A549 (cell line): Measurements from ENCODE around the gene BCAS1. TPM values are rescaled to one million over a fixed set of nuclear protein-coding genes. Genes with fewer than 3 reads are reported as not detected.

ENCODE experiments used
- ATAC-seq, 2 experiments: fragments of 200-7000 bp in 1 of 2; fragments of >200 bp in 1 of 2; cut with Nextera tagmentation in 1 of 2; cut with Tn5 transposase in 1 of 2; 3 replicates each; pipeline versions ENCODE4 v1.8.0 to v1.9.1; 2018 to 2020; ENCODE audit warnings: mild to moderate bottlenecking in 1 of 2, moderate library complexity in 1 of 2
- CTCF ChIA-PET: fragments of 300-600 bp; sonication (Branson Sonifier 250); formaldehyde crosslinking; extraction: SDS; loops from one replicate; lab custom pipeline; 2021; ENCODE audit warnings: antibody characterized with exemption, inconsistent platforms; lab: Yijun Ruan, JAX
- POLR2A ChIA-PET: fragments of 350-600 bp; formaldehyde crosslinking; extraction: SDS; loops from one replicate; lab custom pipeline; 2021; ENCODE audit warnings: antibody characterized with exemption, inconsistent platforms; lab: Yijun Ruan, JAX
- DNase-seq, 2 experiments: peaks; one replicate each; pipeline versions ENCODE4 v3.0.0 to v3.0.0-alpha.2; 2011 to 2016; ENCODE audit warnings: low read depth in 1 of 2, low spot score in 1 of 2
- FAIRE-seq: peaks from 2 replicates; lab custom pipeline; 2011; peaks lifted over from hg19 to GRCh38; lab: Jason Lieb, UNC
- H3K27ac ChIP-seq, 2 experiments: fragments of >200 bp; sonication (Bioruptor Twin); formaldehyde crosslinking; 3 replicates each; pipeline ENCODE4 v1.5.1; 2016 to 2017
- H3K4me1 ChIP-seq: fragments of >200 bp; sonication (Bioruptor Twin); formaldehyde crosslinking; 3 replicates; pipeline ENCODE4 v1.6.1; 2016
- H3K4me2 ChIP-seq: fragments of >200 bp; sonication (Bioruptor Twin); formaldehyde crosslinking; 3 replicates; pipeline ENCODE4 v1.6.1; 2016
- H3K4me3 ChIP-seq: fragments of >200 bp; sonication (Bioruptor Twin); formaldehyde crosslinking; 3 replicates; pipeline ENCODE4 v1.5.1; 2016
- H3K9me3 ChIP-seq: fragments of >200 bp; sonication (Bioruptor Twin); formaldehyde crosslinking; 3 replicates; pipeline ENCODE4 v1.6.1; 2016
- ATOH8 ChIP-seq: fragments of 250-450 bp; sonication (Bioruptor Pico); IDR thresholded peaks from 2 replicates; pipeline ENCODE4 v1.5.0; 2020; ENCODE audit warnings: low read depth, mild to moderate bottlenecking, moderate library complexity
- BHLHE40 ChIP-seq: IDR thresholded peaks from 2 replicates; pipeline ENCODE4 v1.6.1; 2012; ENCODE audit warnings: low read depth, low read length, inconsistent platforms
- CBX8 ChIP-seq: fragments of 200-600 bp; sonication (generic); IDR thresholded peaks from 2 replicates; pipeline ENCODE4 v1.6.1; 2016
- CTCF ChIP-seq: fragments of >200 bp; sonication (Bioruptor Twin); formaldehyde crosslinking; IDR thresholded peaks from 3 replicates; pipeline ENCODE4 v1.5.1; 2016
- EHMT2 ChIP-seq: fragments of 200-600 bp; sonication (generic); IDR thresholded peaks from 2 replicates; pipeline ENCODE4 v1.6.1; 2016; ENCODE audit warnings: antibody characterized with exemption, low read depth, mild to moderate bottlenecking, moderate library complexity
- ESRRA ChIP-seq: fragments of 150-350 bp; IDR thresholded peaks from 2 replicates; pipeline ENCODE4 v1.6.1; 2014; ENCODE audit warnings: mild to moderate bottlenecking, low read length, borderline replicate concordance
- FOSL2 ChIP-seq, 2 experiments: fragments of 450-650 bp in 1 of 2; fragments of >200 bp in 1 of 2; sonication (Bioruptor Twin) in 1 of 2; formaldehyde crosslinking; IDR thresholded peaks; 2 replicates each; pipeline versions ENCODE4 v1.5.0 to v1.6.1; 2016 to 2020; ENCODE audit warnings: mild to moderate bottlenecking in 1 of 2, moderate library complexity in 1 of 2
- GATA3 ChIP-seq: IDR thresholded peaks from 2 replicates; pipeline ENCODE4 v1.6.1; 2012; ENCODE audit warnings: borderline replicate concordance
- HDAC2 ChIP-seq: fragments of 200-600 bp; sonication (generic); IDR thresholded peaks from 2 replicates; pipeline ENCODE4 v1.6.1; 2016
- HES2 ChIP-seq: fragments of >200 bp; sonication (Bioruptor Twin); formaldehyde crosslinking; IDR thresholded peaks from 2 replicates; pipeline ENCODE4 v1.6.1; 2016
- JUN ChIP-seq, 2 experiments: fragments of >200 bp; sonication (Bioruptor Twin); formaldehyde crosslinking; IDR thresholded peaks; 2 replicates in 1 of 2; 3 replicates in 1 of 2; pipeline ENCODE4 v1.6.1; 2016 to 2017
- JUNB ChIP-seq: fragments of >200 bp; sonication (Bioruptor Twin); formaldehyde crosslinking; IDR thresholded peaks from 2 replicates; pipeline ENCODE4 v1.6.1; 2016
- KDM1A ChIP-seq: fragments of 200-600 bp; sonication (generic); IDR thresholded peaks from 2 replicates; pipeline ENCODE4 v1.6.1; 2016; ENCODE audit warnings: low read depth, mild to moderate bottlenecking
- KDM5A ChIP-seq: fragments of 200-600 bp; sonication (generic); IDR thresholded peaks from 2 replicates; pipeline ENCODE4 v1.6.1; 2016; ENCODE audit warnings: antibody characterized with exemption, mild to moderate bottlenecking
- MAX ChIP-seq: IDR thresholded peaks from 2 replicates; pipeline ENCODE4 v1.6.1; 2012
- MYC ChIP-seq: IDR thresholded peaks from 2 replicates; pipeline ENCODE4 v1.6.1; 2012; ENCODE audit warnings: mild to moderate bottlenecking, inconsistent platforms, low read length, improper control_type of control experiment, borderline replicate concordance
- NR3C1 ChIP-seq: fragments of >200 bp; sonication (Bioruptor Twin); formaldehyde crosslinking; IDR thresholded peaks from 3 replicates; pipeline ENCODE4 v1.6.1; 2017
- PBX3 ChIP-seq: IDR thresholded peaks from 2 replicates; pipeline ENCODE4 v1.6.1; 2012
- PHF8 ChIP-seq: fragments of 200-600 bp; sonication (generic); IDR thresholded peaks from 2 replicates; pipeline ENCODE4 v1.6.1; 2016; ENCODE audit warnings: low read depth, mild to moderate bottlenecking, antibody characterized with exemption, moderate library complexity, borderline replicate concordance
- POLR2A ChIP-seq: IDR thresholded peaks from 2 replicates; pipeline ENCODE4 v1.6.1; 2012; ENCODE audit warnings: mild to moderate bottlenecking, low read length
- RARB ChIP-seq: fragments of 250-450 bp; sonication (Bioruptor Pico); IDR thresholded peaks from 2 replicates; pipeline ENCODE4 v1.8.0; 2021; ENCODE audit warnings: mild to moderate bottlenecking, moderate library complexity
- RCOR1 ChIP-seq: fragments of 150-350 bp; IDR thresholded peaks from 2 replicates; pipeline ENCODE4 v1.6.1; 2014; ENCODE audit warnings: antibody characterized with exemption, low read length, low read depth
- RFX5 ChIP-seq: fragments of 450-650 bp; IDR thresholded peaks from 2 replicates; pipeline ENCODE4 v1.7.1; 2014; ENCODE audit warnings: antibody characterized with exemption, mild to moderate bottlenecking, moderate library complexity
- SREBF2 ChIP-seq: fragments of 450-650 bp; IDR thresholded peaks from 2 replicates; pipeline ENCODE4 v1.6.1; 2014; ENCODE audit warnings: mild to moderate bottlenecking, moderate library complexity
- TP53 ChIP-seq: fragments of 250-450 bp; sonication (Bioruptor Pico); IDR thresholded peaks from 2 replicates; pipeline ENCODE4 v1.5.0; 2021; ENCODE audit warnings: mild to moderate bottlenecking, moderate library complexity
- ZFP36 ChIP-seq: fragments of 450-650 bp; IDR thresholded peaks from 2 replicates; pipeline ENCODE4 v1.6.1; 2014; ENCODE audit warnings: borderline replicate concordance; ENCODE audit not compliant: partially characterized antibody
- ZNF302 ChIP-seq: fragments of 250-450 bp; sonication (Bioruptor Pico); IDR thresholded peaks from 2 replicates; pipeline ENCODE4 v1.9.0; 2021; ENCODE audit warnings: inconsistent platforms, mild to moderate bottlenecking, moderate library complexity
- WGBS: methylation state at CpG from one replicate; pipeline ENCODE4 v1.1.6; 2017; ENCODE audit errors: missing lambda C conversion rate; 5-methylcytosine and 5-hydroxymethylcytosine counted together
- polyA plus RNA-seq, 4 experiments: library from polyadenylated mRNA; depleted of rRNA in 3 of 4; stranded (reverse); fragments of >200 nt; fragmentation: RNase III in 1 of 4; extraction: RNeasy Plus Mini Kit Qiagen cat#74134 plus additional on column Dnase treatment in 1 of 4; gene quantifications; 2 replicates in 3 of 4; 3 replicates in 1 of 4; pipeline ENCODE4 v1.2.3, GENCODE V29; 2011 to 2017

Gene BCAS1
- polyA plus RNA-seq, 2 of the 4 experiments (the other 2 are of a cell fraction): 1.4 to 3.9 TPM

GRCh38 chr20:53959911-53960578, 110.3 kb downstream of the BCAS1 start:
- ChIA-PET POLR2A (interaction anchor here (0.7 kb wide), 1 partner anchor 217 kb away, joined by 7 read pairs; no protein-coding TSS in a partner anchor), CTCF (interaction anchor here (0.6 kb wide), 1 partner anchor 688 kb away, joined by 3 read pairs; no protein-coding TSS in a partner anchor)
- TF ChIP-seq ZNF302 (CRISPR knock-in tag) (no peak), BHLHE40 (no peak), JUN (IDR thresholded peaks at IDR 0.05) (no peak), RFX5 (no peak), FOSL2 (IDR thresholded peaks at IDR 0.05) (no peak), FOSL2 (CRISPR knock-in tag; IDR thresholded peaks at IDR 0.05) (no peak), MYC (no peak), ZFP36 (no peak), ESRRA (no peak), RCOR1 (no peak), CBX8 (no peak), POLR2A (no peak), MAX (no peak), HDAC2 (no peak), GATA3 (no peak), EHMT2 (no peak), SREBF2 (no peak), JUNB (no peak), PBX3 (no peak), RARB (no peak), CTCF (no peak)
- ATAC-seq (0 out of 6 replicates have a peak, but pooled peaks of 1 of the 2 experiments have one; percentile 33), FAIRE-seq (no peak), DNase-seq (peak in 1 of 2 experiments; percentile 17)
- H3K27ac ChIP-seq: no peak overlapping the region
- 0 out of 3 replicates have a peak overlapping the region, but pooled peaks have one; percentile 8 for H3K4me2 ChIP-seq
- H3K4me3 ChIP-seq: no peak overlapping the region
- no peaks in the 10 kb centered on the region for H3K9me3 ChIP-seq
- WGBS: 83% methylated on average over 6 of the region's 6 CpGs
- H3K4me1 ChIP-seq: peaks cover 7% of the 10 kb centered on the region; the same call in 2 of the 3 replicates

- ATAC-seq (no peak), DNase-seq (no peak), FAIRE-seq (no peak)
- H3K4me1 ChIP-seq: peaks cover 7% of the 10 kb centered on the region; the same call in 2 of the 3 replicates
- ChIA-PET CTCF (interaction anchor here (0.6 to 1.6 kb wide), 4 partner anchors 70 to 771 kb away, joined by 3 to 5 read pairs (median 4); no protein-coding TSS in a partner anchor), POLR2A (no interaction called here)
- H3K27ac ChIP-seq: no peak overlapping the region
- H3K4me2 ChIP-seq: no peak overlapping the region
- no peak overlapping the region for H3K4me3 ChIP-seq
- no peaks in the 10 kb centered on the region for H3K9me3 ChIP-seq
- WGBS: 69% methylated on average over 5 of the region's 5 CpGs
- no peak for TF ChIP-seq ATOH8 (CRISPR knock-in tag)
- no peak for TF ChIP-seq HES2
- no peak for TF ChIP-seq NR3C1
- TF ChIP-seq GATA3: no peak
- no peak for TF ChIP-seq TP53
- TF ChIP-seq PHF8: no peak
- TF ChIP-seq KDM5A: no peak
- no peak for TF ChIP-seq KDM1A
- TF ChIP-seq ZFP36: no peak
- TF ChIP-seq RCOR1: no peak
Observed at GRCh38 chr20:53958260-53958659, 112.1 kb downstream of the BCAS1 start.
